NCI-H128 (cell line): ENCODE data around the gene NYAP2.

Source experiments
- DNase-seq: peaks from one replicate; lab custom pipeline; 2025; ENCODE audit not compliant: unreplicated experiment; lab: John Stamatoyannopoulos, UW

NYAP2 gene

DNA sequence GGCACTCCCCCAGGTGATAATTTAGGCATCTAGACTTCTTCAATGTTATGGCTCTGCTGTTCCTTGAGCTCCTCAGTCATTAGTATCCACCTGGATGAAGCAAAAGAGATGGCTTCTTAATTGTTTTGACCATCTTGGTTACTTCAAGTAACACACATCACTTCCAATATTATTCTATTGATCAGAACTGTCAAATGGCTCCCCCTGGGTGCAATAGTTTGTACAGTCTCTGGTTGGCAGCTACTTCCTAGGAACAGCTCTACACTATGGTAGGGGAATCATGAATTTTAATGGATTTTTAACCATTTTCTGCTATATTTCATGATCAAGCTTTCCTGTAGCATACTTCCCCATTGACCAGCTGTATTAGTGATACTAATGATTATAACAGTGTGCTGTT lies 157.0 kb downstream of the NYAP2 start:
- no peak for DNase-seq

DNA sequence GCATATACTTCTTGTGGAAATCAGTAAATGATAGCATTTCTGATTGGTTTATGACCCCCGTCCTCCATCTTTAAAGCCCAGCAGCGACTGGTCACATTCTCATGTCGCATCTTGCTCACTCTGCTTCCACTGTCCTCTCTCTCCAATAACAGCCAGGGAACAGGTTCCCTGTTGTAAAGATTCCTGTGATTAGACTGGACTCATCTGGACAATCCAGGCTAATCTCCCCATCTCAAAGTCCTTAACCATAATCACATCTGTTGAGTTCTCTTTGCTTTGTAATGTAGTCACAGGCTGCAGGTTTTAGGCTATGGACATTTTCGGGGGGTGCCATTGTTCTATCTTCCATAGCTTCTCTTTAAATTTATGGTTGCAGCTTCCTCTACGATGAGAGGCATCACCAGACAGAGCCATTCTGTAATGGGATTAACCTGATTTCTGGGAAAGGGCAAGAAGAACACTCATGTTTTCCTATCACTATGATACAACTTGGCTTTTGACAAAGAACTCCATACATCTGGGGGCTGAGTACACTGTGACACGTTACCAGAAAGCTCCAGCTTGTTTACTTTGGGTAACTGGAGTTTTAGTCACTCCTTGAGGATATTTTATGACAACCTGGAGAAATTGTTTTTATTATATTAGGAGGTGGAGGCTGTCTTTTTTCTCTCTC lies 159.0 kb downstream of the NYAP2 start:
- no peak for DNase-seq

DNA sequence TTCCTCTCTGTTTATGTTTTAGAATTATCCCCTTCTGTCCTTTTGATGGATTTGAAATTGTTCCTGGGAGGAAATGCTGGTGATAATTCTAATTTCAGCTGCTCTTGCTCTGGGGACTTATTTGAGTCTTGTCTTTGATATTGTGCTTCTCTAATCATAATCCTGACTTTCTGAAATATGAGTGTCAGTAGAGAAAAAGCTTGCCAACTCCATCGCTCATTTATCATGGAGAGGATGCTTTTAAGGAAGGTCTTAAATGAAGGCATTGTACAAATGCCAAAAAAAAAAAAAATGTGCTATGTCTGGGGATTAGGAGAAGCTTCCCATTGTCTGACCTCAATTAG lies 159.5 kb downstream of the NYAP2 start:
- no peak for DNase-seq

DNA sequence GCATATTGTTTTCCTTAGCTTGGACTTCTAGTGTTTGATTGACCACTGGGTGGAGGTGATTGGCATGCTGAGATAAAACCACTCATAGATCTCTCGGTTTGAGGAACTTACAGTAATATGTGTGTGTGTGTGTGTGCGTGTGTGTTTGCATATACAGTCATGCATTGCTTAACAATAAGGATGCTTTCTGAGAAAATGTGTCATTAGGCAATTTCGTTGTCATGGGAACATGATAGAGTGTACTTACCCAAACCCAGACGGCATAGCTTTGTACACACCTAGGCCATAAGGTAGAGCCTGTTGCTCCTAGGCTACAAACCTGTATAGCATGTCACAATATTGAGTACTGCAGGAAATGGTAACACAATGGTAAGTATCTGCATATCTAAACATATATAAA lies 167.3 kb downstream of the NYAP2 start:
- DNase-seq = no peak

DNA sequence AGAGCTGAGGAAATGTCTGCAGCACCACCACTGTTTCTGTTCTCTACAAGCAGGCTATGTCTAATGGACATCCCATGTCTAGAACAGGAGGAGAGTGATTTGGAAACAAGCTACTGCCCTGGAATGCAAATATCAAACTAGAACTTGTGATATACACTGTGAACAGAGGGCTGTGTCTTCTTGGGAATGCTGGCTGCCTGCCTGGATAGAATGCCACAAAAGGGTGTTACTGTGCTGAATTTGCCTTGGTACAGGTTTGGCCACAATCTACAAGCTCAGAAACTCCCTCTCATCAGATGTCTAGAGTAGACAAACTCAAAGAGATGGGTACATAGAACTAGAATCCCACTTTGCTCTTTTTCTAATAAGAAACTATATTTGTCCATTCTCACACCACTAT lies 170.5 kb downstream of the NYAP2 start:
- no peak for DNase-seq

DNA sequence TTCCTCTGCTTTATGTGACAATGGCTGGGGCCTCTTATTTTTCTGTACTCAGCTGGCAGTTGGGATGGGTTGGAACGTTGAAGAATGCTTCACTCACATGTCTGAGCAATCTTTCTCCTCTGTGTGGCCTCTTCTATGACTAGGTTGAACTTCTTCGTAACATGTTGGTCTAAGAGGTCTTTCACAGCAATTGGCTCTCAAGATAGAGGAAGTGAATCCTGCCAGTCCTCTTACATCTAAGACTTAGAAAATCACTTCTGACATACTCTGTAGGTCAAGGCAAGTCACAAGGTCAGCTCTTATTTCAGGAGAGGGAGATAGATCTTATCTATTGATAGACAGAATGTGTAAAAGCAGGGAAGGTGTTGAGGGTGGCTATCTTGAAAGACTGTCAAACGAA lies 174.1 kb downstream of the NYAP2 start:
- no peak for DNase-seq

DNA sequence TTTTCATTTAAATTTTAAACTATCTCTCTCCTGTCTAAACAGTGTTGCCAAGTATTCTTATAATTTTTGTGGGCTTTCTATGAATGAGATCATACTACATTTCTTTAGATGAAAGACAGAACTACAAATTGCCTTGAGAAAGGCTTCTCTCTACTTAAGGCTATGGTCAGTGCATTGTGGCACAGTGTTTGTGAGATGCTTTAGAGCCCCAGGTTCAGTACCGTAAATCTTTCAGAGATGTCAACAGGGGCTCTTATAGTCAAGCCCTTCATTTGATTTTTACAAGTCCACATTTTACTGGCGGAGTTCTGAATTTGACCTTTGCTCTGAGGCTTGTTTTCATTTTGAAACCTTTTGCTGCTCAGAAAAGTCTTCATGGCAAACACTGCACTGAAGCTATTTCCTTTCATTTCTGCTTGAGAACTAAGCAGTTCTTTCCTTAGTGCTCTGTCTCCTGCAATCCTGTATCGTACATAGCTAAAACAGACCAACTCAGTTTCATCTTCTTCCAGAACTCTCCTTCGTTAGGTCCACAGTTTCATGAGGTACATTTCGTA lies 175.2 kb downstream of the NYAP2 start:
- DNase-seq = no peak

DNA sequence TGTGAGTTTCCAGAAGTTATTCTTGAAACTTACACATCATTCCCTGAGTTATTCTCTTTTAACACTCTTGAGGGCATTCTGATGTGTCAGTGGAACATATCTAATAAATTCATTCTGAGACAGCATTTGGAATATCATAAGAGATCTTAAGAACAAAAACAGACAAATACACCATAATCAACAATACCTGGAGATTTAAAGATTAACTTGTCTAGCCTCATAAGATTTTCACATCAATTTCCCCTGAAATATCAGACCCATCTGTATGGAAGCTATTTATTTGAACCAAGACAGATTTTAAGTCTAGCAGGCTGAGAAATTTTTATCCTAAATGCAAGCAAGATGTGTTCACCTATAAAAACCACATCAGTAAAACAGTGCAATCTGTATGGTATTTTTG lies 181.6 kb downstream of the NYAP2 start:
- no peak for DNase-seq

DNA sequence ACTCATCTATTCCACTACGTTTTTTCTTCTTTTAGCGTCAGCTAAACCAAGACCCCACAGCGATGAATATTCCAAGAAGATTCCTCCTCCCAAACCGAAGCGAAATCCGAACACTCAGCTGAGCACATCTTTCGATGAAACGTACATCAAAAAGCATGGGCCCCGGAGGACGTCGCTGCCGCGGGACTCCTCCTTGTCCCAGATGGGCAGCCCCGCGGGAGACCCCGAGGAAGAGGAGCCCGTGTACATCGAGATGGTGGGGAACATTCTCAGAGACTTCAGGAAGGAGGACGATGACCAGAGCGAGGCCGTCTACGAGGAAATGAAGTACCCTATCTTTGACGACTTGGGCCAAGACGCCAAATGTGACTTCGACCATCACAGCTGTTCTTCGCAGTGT lies 182.4 kb downstream of the NYAP2 start:
- DNase-seq = no peak

DNA sequence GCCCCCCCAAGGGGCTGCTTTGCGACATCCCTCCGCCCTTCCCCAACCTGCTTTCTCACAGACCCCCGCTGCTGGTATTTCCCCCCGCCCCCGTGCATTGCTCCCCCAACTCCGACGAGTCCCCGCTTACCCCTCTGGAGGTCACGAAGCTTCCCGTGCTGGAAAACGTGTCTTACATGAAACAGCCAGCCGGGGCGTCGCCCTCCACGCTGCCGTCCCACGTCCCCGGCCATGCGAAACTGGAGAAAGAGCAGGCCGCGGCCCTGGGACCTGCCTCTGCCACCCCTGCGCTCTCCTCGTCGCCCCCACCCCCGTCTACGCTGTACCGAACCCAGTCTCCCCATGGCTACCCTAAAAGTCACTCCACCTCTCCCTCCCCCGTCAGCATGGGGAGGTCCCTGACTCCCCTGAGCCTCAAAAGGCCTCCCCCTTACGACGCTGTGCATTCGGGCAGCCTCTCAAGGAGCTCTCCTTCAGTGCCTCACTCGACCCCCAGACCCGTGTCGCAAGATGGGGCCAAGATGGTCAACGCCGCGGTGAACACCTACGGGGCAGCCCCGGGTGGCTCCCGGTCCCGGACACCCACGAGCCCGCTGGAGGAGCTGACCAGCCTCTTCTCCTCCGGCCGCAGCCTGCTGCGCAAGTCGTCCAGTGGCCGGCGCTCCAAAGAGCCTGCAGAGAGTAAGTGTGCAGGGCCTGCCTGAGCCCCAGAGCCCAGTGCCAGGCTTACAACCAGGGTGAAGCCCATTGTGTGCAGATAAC lies 183.0 kb downstream of the NYAP2 start:
- DNase-seq = no peak

DNA sequence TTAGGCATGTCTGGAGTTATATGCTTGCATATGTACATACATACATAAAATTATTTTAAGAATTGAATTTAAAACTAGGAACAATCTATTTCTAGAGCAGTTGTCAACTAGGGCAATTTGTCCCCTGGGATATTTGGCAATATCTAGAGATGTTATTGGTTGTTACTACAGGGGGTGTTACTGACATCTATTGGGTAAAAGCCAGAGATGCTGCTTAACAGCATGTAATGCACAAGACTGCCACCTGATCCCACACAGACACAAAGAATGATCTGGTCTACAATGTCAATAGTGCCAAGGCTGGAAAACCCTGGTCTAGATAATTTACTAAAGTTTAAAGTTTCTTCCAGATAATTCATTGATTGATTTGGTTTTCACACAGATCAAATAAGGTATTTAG lies 185.3 kb downstream of the NYAP2 start:
- DNase-seq = no peak

DNA sequence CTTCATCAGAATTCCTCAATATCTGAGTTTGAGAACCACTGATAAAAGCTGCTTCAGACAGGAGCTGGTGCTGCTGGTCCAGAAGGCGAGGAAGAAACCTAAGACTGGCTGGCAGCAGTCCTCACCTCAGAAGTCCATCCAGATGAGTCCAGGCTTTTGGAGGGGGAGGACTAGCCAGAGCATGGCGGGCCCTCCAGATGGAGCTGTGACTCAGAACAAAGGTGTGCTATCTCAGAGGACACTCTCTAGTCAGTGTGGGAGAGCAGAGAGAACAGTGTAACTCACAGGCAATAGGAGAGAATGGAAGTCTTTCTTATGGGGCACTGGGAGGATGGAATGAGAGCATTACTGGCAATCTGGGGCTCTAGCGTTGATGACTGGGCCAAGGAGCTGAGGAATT lies 191.4 kb downstream of the NYAP2 start:
- no peak for DNase-seq

DNA sequence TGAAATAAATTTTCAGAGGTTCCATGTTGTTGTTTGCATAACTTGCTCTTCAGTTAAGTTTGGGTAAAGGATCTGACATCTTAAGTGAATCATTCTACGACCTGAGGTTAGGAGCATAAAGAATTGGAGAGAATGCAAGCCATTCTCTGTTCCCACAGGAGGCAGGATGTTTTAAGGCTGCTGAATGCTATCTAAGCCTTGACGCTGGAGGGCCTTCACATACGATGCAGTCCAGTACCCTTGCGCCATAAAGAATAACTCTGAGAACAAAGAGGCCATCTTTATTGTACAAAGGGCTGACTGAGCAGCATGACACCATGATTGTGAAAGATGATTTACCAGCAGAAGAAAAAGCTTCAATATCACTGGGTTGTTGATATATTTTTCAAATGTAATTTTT lies 198.4 kb downstream of the NYAP2 start:
- DNase-seq = no peak

DNA sequence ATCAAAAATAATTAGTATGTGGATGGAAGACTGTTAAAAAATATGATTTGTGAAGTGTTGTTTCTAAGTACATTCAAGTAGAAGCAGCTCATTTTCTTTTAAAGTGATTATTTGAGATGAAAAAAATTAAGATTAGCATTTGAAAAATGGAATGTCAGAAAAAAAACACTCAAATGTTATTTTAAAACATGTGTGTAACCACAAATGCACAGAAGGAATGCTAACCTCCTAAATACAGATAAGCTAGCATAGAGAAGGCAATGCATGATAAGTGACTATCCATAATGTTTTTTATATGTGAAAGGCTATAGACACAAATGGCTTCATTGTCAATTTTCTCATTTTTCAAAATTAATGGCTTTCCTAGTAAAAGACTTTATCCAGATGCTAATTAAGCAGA lies 198.9 kb downstream of the NYAP2 start:
- no peak for DNase-seq

DNA sequence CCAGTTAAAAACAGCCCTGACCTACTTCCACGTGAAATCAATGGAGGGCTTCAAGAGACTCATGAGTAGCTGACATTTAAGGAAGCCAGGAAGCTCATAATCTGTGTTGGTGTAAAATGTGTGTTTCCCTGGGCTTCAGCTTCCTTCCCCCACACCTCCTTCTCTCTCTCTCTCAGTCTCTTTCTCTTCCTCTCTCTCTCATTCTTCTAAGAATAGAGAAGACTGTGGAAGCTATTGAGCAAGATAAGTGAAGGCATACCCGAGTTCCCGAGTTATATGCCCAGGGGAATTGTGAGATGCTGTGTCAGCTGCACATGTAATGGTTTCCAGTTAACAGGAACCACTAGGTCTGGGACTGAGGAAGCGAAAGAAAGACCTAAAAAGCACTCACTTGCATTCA lies 199.4 kb downstream of the NYAP2 start:
- no peak for DNase-seq

DNA sequence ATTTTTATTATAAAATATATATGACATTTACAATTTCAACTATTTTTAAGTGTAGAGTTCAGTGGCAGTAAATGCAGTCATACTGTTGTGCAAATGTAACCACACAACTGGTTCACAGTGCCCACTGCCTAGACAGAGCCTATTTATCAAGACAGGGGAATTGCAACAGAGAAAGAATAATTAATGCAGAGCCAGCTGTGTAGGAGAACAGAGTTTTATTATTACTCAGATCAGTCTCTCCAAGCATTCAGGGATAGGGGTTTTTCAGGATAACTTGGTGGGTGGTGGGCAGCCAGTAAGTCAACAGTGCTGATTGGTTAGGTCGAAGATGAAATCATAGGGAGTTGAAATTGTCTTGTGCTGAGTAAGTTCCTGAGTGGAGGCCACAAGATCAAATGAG lies 200.3 kb downstream of the NYAP2 start:
- DNase-seq = no peak

DNA sequence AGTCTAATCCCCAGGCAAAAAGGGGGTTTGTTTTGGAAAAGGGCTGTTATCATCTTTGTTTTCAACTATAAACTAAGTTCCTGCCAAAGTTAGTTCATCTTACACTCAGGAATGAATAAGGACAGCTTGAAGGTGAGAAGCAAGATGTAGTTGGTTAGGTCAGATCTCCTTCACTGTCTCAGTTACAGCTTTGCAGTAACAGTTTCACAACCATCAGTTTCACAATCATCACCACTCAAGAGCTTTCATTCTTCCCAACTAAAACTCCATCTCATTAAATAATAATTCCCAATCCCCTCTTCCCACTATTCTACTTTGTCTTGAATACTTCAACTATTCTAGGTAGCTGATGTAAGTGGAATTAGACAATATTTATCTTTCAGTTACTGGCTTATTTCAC lies 200.9 kb downstream of the NYAP2 start:
- no peak for DNase-seq

DNA sequence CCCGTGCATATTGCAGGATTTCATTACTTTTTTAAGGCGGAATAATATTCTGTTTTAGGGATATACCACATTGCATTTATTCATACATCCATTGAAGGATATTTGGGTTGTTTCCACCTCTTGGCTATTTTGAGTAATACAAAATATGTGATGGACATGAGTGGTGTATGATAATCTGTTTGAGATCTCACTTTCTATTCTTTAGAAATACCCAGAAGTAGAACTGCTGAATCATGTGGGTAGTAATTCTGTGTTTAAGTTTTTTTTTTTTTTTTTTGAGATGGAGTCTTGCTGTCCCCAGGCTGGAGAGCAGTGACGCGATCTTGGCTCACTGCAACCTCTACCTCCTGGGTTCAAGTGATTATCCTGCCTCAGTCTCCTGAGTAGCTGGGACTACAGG lies 201.4 kb downstream of the NYAP2 start:
- no peak for DNase-seq

DNA sequence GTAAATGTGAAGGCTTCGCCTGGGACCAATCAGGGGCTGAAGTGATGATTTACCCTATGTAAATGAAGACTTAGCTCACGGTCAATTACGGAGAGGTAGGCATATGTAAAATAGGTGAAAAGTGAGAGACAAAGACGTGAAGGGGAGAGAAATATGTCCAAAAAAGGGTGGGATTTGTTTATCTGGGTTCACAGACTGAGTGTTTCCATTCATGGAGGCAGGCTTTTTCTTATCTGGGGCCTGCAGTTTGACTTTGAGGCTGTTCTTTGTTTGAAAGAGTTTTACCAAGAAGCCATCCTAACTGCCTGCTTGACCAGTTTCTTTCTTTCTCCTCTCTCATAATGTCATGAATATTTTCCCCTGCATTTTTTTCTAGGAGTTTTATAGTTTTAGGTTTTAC lies 202.7 kb downstream of the NYAP2 start:
- no peak for DNase-seq

DNA sequence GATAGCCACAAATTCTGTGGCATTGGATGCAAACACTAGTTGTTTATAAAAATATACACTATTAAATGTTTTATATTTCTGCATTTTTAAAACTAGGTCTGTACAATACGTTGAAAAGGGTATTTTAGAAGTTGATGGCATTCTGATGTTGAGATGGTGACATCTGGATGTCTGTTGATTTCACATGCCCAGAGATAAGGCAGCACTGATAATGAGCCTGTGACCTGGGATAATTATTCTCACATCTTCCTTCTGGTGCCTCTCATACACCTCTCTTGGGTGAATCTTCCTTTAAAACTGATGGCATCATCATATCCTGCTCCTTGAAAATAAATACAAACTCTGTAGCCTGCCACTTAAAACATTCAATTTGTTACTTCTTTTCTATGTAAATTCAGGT lies 208.6 kb downstream of the NYAP2 start:
- no peak for DNase-seq

DNA sequence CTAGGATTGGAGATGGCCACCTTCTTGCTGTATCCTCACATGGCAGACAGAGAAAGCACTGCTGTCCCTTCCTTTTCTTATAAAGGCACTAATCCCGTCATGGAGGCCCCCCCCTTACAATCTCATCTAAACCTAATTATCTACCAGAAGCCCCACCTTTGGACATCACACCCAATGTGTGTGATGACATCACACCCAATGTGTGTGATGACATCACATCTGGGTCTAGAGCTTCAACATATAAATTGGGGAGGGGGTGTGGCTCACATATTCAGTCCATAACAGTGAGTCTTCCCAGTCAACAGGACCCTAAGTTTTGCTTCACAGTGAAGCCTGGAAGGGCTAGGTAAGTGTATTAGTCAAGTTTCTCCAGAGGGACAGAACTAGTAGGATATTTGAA lies 213.1 kb downstream of the NYAP2 start:
- no peak for DNase-seq

DNA sequence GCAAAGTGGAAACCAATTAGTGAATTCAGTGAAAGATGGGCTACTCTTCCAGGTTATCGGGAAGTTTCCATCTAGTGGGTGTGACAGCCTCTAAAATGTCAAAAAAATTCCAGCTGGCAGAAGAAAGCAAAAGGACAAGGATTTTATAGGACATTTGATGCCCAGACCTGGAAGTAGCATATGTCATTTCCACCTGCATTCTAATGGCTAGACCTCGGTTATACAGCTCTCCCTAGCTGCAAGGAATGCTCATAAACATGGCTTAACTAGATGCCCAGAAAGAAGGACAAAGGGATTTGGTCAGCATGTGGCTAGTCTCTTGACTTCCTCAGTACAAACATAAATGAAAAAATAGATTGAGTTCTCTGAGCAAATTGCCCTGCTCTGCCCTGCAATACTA lies 215.4 kb downstream of the NYAP2 start:
- no peak for DNase-seq

DNA sequence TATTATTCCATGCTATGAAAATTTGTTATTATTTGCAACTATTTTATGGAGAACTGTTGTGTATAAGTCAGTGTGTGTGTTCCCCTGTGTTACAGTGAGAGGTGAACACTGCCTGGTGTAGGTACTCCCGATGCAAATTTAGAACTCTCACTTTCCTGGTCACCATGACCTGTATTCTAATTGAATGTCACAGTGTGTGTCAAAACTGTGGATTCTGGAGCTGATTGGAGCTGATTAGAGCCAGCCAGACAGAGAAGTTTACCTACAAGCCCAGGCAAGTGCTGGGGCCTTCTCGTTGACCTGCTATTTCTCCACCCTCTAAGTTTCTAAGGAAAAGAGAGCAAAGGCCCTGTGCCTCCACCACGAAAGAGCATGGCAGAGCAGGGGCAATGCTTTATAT lies 216.0 kb downstream of the NYAP2 start:
- DNase-seq = no peak
